GM19351 (cell line): ENCODE measurements around the gene METTL15.
"Not testable (repeated sequence)": the region's sequence is repeated elsewhere in the genome, so short reads cannot be mapped to it uniquely, and the experiment has no call there.

Source experiments
- ATAC-seq: cut with Tn5 transposase; IDR thresholded peaks from one replicate; pipeline ENCODE4 v1.9.1; 2021; ENCODE audit warnings: mild to moderate bottlenecking, moderate library complexity; ENCODE audit not compliant: unreplicated experiment

The METTL15 gene

GRCh38 chr11:28110108-28110820 is 2.1 kb downstream of the METTL15 start:
- ATAC-seq = peak; percentile 38

GRCh38 chr11:28110821-28111200 is 2.6 kb downstream of the METTL15 start:
- no peak for ATAC-seq

GRCh38 chr11:28114116-28114515 is 5.9 kb downstream of the METTL15 start:
- ATAC-seq = no peak

- ATAC-seq = no peak
Measured at GRCh38 chr11:28114731-28115130, 6.5 kb downstream of the METTL15 start.

GRCh38 chr11:28117712-28118111 is 9.5 kb downstream of the METTL15 start:
- ATAC-seq = no peak

GRCh38 chr11:28123151-28123581 is 15.0 kb downstream of the METTL15 start:
- ATAC-seq = no peak

GRCh38 chr11:28132548-28132947 is 24.4 kb downstream of the METTL15 start:
- no peak for ATAC-seq

- no peak for ATAC-seq
Measured at GRCh38 chr11:28133146-28133545, 25.0 kb downstream of the METTL15 start.

- ATAC-seq = not testable (repeated sequence)
Measured at GRCh38 chr11:28136157-28136556, 28.0 kb downstream of the METTL15 start.

- no peak for ATAC-seq
Measured at GRCh38 chr11:28137366-28137765, 29.2 kb downstream of the METTL15 start.

- ATAC-seq = no peak
Measured at GRCh38 chr11:28137832-28138231, 29.6 kb downstream of the METTL15 start.

GRCh38 chr11:28139841-28140415 is 31.7 kb downstream of the METTL15 start:
- no peak for ATAC-seq

- ATAC-seq = no peak
Measured at GRCh38 chr11:28140689-28141455, 32.7 kb downstream of the METTL15 start.

- ATAC-seq = no peak
Measured at GRCh38 chr11:28142724-28143123, 34.5 kb downstream of the METTL15 start.

- no peak for ATAC-seq
Measured at GRCh38 chr11:28144808-28145207, 36.6 kb downstream of the METTL15 start.

GRCh38 chr11:28146123-28146751 is 38.0 kb downstream of the METTL15 start:
- ATAC-seq = no peak

- no peak for ATAC-seq
Measured at GRCh38 chr11:28152743-28153142, 44.6 kb downstream of the METTL15 start.

- no peak for ATAC-seq
Measured at GRCh38 chr11:28153586-28153985, 45.4 kb downstream of the METTL15 start.

- ATAC-seq = no peak
Measured at GRCh38 chr11:28168718-28169117, 60.5 kb downstream of the METTL15 start.

GRCh38 chr11:28169816-28170215 is 61.6 kb downstream of the METTL15 start:
- ATAC-seq = no peak

GRCh38 chr11:28170759-28171158 is 62.6 kb downstream of the METTL15 start:
- ATAC-seq = no peak
